Measurements from ENCODE around the gene CDHR3. TPM values are rescaled to one million over a fixed set of nuclear protein-coding genes. Genes with fewer than 3 reads are reported as not detected.

Gene CDHR3
- total and polyA plus RNA-seq, 2 of the 8 experiments (the other 6 are each of a cell fraction or from before 2014, with no cell fraction given) = 6.4 to 6.8 TPM

DNA sequence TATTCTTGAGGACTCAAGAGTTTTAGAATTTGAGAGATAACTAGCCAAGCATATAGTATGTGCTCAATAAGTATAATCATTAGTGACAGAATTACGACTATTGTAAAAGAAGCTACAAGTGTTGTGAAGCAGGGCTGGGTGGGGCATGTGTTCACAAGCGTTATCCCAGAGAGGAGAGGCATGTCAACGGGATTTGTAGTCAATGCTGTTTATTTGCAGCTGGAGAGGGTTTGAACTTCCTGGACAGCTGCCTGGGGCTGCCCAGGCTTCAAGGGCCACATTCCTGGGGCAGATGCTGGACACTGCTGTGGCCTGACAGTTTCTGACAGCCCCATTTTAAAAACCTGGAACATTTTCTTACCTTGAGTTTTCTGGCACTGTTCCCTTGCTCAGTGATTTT lies 36.9 kb upstream of the CDHR3 start:
- H3K36me3 ChIP-seq (ENCODE audit: control insufficient read depth in 2 of 4, insufficient read depth in 4 of 4, low read length in 3 of 4) = peaks cover 0 to 9% (median 2%) of the 10 kb centered on the region in 4 experiments; a peak in 3 of 8 replicates
- H3K18ac ChIP-seq (ENCODE audit: extremely low read depth, low read length) = no peak overlapping the region
- H2BK120ac ChIP-seq (replicated peaks; ENCODE audit: low read depth, low read length) = no peak overlapping the region
- H3K14ac ChIP-seq (ENCODE audit: insufficient read length) = no peak overlapping the region
- WGBS, 2 experiments (ENCODE audit: extremely low coverage in 1 of 2, insufficient coverage in 1 of 2, insufficient read length in 1 of 2, insufficient replicate concordance in 2 of 2, low coverage in 1 of 2, low lambda C conversion rate in 2 of 2, missing lambda C conversion rate in 1 of 2) = 93% methylated on average over 3 of the region's 3 CpGs; no CpG with 5 or more reads in 1 of the 2 experiments
- H3K4ac ChIP-seq (replicated peaks; ENCODE audit: insufficient read length, low read depth, low read length) = no peak overlapping the region
- no peak overlapping the region for H3K56ac ChIP-seq (replicated peaks; ENCODE audit: insufficient read length, low read depth, low read length)
- no peaks in the 10 kb centered on the region for H3K27me3 ChIP-seq (replicated peaks in 1 of 4; ENCODE audit: control insufficient read depth in 3 of 4, extremely low read depth in 1 of 4, insufficient read depth in 3 of 4, low read length in 3 of 4)
- no peak overlapping the region for H4K5ac ChIP-seq (ENCODE audit: insufficient read length, low read depth, low read length)
- no peak overlapping the region for H2BK15ac ChIP-seq (ENCODE audit: low read length)
- no peaks in the 10 kb centered on the region for H3K79me2 ChIP-seq (ENCODE audit: control insufficient read depth in 1 of 2, insufficient read depth in 2 of 2, low read length in 2 of 2)
- H4K20me1 ChIP-seq (replicated peaks in 1 of 2; ENCODE audit: control insufficient read depth in 1 of 2, insufficient read depth in 2 of 2, low read length in 2 of 2) = no peaks in the 10 kb centered on the region
- H3K9me3 ChIP-seq (ENCODE audit: insufficient read depth in 2 of 2, low read depth in 1 of 2, low read length in 1 of 2) = peaks cover 2 to 3% of the 10 kb centered on the region in 2 experiments; a peak in 2 of 4 replicates
- H2BK20ac ChIP-seq (ENCODE audit: low read length) = no peak overlapping the region
- CTCF ChIA-PET (ENCODE audit: partially characterized antibody) = interaction anchor here (0.9 to 1.2 kb wide), 4 partner anchors 14 to 56 kb away, joined by 3 to 4 read pairs (median 3); no protein-coding TSS in a partner anchor
- no peak overlapping the region for H3K9ac ChIP-seq (replicated peaks in 1 of 4; ENCODE audit: extremely low read depth in 1 of 4, low read depth in 3 of 4, low read length in 3 of 4)
- POLR2A ChIA-PET (ENCODE audit: partially characterized antibody) = interaction anchor here (0.5 kb wide), 1 partner anchor 463 kb away, joined by 4 read pairs; no protein-coding TSS in a partner anchor
- no peaks in the 10 kb centered on the region for H3K79me1 ChIP-seq (ENCODE audit: low read depth, low read length)
- H3K4me3 ChIP-seq (ENCODE audit: extremely low read depth in 1 of 4, insufficient read depth in 2 of 4, low read depth in 3 of 4, low read length in 4 of 4) = no peak overlapping the region
- no peaks in the 10 kb centered on the region for H3K4me1 ChIP-seq (replicated peaks in 1 of 4; ENCODE audit: control insufficient read depth in 3 of 4, insufficient read depth in 4 of 4, low read length in 3 of 4)
- DNase-seq (ENCODE audit: low read depth in 1 of 2, low spot score in 2 of 2) (no peak), FAIRE-seq (no peak)
- H2AK5ac ChIP-seq (ENCODE audit: low read depth, low read length) = no peak overlapping the region
- H3K23ac ChIP-seq (ENCODE audit: insufficient read length) = no peak overlapping the region
- H2BK12ac ChIP-seq (ENCODE audit: low read depth, low read length) = no peak overlapping the region
- H4K8ac ChIP-seq (ENCODE audit: extremely low read depth, insufficient read depth, low read length) = no peak overlapping the region; the same call in 1 of the 2 replicates
- no peak overlapping the region for H3K27ac ChIP-seq (ENCODE audit: low read depth, low read length)
- H2BK5ac ChIP-seq (ENCODE audit: low read depth, low read length) = no peak overlapping the region
- H2AFZ ChIP-seq (ENCODE audit: low read length) = no peak overlapping the region
- H3K4me2 ChIP-seq (ENCODE audit: insufficient read depth in 1 of 2, low read depth in 2 of 2, low read length in 2 of 2) = no peak overlapping the region
- H3K23me2 ChIP-seq (ENCODE audit: low read depth, low read length) = no peaks in the 10 kb centered on the region; the same call in 1 of the 2 replicates
- TF ChIP-seq PHF8 (conservative IDR thresholded peaks at IDR 0.05; ENCODE audit: low read depth, low read length) = no peak
- H4K91ac ChIP-seq (replicated peaks; ENCODE audit: insufficient read length, low read length) = no peak overlapping the region
